GM18873 (cell line): ENCODE measurements around the gene CHMP2B.
"Not testable (repeated sequence)": the region's sequence is repeated elsewhere in the genome, so short reads cannot be mapped to it uniquely, and the experiment has no call there.

Experiments
- ATAC-seq: cut with Tn5 transposase; IDR thresholded peaks from one replicate; pipeline ENCODE4 v1.9.1; 2021; ENCODE audit warnings: mild to moderate bottlenecking, moderate library complexity, moderate number of reproducible peaks; ENCODE audit not compliant: unreplicated experiment, low FRiP score

Gene CHMP2B

DNA sequence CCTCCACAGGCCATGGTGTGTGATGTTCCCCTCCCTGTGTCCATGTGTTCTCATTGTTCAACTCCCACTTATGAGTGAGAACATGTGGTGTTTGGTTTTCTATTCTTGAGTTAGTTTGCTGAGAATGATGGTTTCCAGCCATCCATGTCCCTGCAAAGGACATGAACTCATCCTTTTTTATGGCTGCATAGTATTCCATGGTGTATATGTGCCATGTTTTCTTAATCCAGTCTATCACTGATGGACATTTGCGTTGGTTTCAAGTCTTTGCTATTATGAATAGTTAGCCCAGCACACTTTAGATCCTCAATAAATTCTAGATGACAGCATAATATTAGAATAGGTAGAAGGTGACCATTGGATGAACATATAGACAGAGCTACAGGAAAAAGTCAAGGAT is 77.9 kb downstream of the CHMP2B start:
- not testable (repeated sequence) for ATAC-seq
